Measurements from ENCODE around the gene MTMR2. TPM values are rescaled to one million over a fixed set of nuclear protein-coding genes. Genes with fewer than 3 reads are reported as not detected.
"Not testable (repeated sequence)": the region's sequence is repeated elsewhere in the genome, so short reads cannot be mapped to it uniquely, and the experiment has no call there.

MTMR2 gene
- polyA plus RNA-seq, 3 donors, result 1.9 to 5.1 (median 2.6) TPM

GRCh38 chr11:95867105-95867504 is 56.8 kb downstream of the MTMR2 start:
- no peak overlapping the region for H3K27ac ChIP-seq (ENCODE audit: low read depth in 1 of 2, low read length in 2 of 2)
- Mint-ChIP-seq H3K4me3 (no peak overlapping the region), H3K27me3 (ENCODE audit: low read depth in 3 of 3) (no peaks in the 10 kb centered on the region), H3K9me3 (peaks cover 0 to 2% (median 0%) of the 10 kb centered on the region in 7 donors), H3K36me3 (peaks cover 3 to 6% of the 10 kb centered on the region in 2 donors), H3K4me1 (peaks cover 5% of the 10 kb centered on the region), H3K27ac (no peak overlapping the region)
- no peaks in the 10 kb centered on the region for H4K20me1 ChIP-seq (ENCODE audit: insufficient read depth, low read length)
- no peak overlapping the region for H3K4me3 ChIP-seq (replicated peaks in 1 of 3; ENCODE audit: low read depth in 2 of 3, low read length in 3 of 3)
- no peaks in the 10 kb centered on the region for H3K79me2 ChIP-seq (ENCODE audit: insufficient read depth, low read length)
- no peaks in the 10 kb centered on the region for H3K36me3 ChIP-seq (replicated peaks in 1 of 2; ENCODE audit: control insufficient read depth in 1 of 2, insufficient read depth in 2 of 2, low read length in 2 of 2)
- intact Hi-C loops (cut with micrococcal nuclease), result no loop called here
- no peak overlapping the region for H3K9ac ChIP-seq (ENCODE audit: insufficient read depth, low read length, poor library complexity, severe bottlenecking)
- no peak overlapping the region for H3K4me2 ChIP-seq (replicated peaks; ENCODE audit: extremely low read depth, low read length, poor library complexity, severe bottlenecking)
- DNase-seq, result peak in 1 of 3 donors; percentile 4
- H3K9me3 ChIP-seq (replicated peaks in 1 of 2; ENCODE audit: control insufficient read depth in 1 of 2, insufficient read depth in 1 of 2, low read length in 2 of 2), result no peaks in the 10 kb centered on the region
- WGBS (ENCODE audit: insufficient coverage), result no CpG with 5 or more reads among the region's 6 CpGs
- no peaks in the 10 kb centered on the region for H3K27me3 ChIP-seq (ENCODE audit: control insufficient read depth in 2 of 2, insufficient read depth in 2 of 2, low read length in 2 of 2)
- H2AFZ ChIP-seq (ENCODE audit: insufficient read depth, low read depth, low read length, poor library complexity, severe bottlenecking), result no peak overlapping the region
- TF ChIP-seq, protein P1, sequence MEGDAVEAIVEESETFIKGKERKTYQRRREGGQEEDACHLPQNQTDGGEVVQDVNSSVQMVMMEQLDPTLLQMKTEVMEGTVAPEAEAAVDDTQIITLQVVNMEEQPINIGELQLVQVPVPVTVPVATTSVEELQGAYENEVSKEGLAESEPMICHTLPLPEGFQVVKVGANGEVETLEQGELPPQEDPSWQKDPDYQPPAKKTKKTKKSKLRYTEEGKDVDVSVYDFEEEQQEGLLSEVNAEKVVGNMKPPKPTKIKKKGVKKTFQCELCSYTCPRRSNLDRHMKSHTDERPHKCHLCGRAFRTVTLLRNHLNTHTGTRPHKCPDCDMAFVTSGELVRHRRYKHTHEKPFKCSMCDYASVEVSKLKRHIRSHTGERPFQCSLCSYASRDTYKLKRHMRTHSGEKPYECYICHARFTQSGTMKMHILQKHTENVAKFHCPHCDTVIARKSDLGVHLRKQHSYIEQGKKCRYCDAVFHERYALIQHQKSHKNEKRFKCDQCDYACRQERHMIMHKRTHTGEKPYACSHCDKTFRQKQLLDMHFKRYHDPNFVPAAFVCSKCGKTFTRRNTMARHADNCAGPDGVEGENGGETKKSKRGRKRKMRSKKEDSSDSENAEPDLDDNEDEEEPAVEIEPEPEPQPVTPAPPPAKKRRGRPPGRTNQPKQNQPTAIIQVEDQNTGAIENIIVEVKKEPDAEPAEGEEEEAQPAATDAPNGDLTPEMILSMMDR (IDR thresholded peaks at IDR 0.05), result no peak
- H3K4me1 ChIP-seq (ENCODE audit: control insufficient read depth in 1 of 2, insufficient read depth in 2 of 2, low read length in 2 of 2), result no peaks in the 10 kb centered on the region

DNA sequence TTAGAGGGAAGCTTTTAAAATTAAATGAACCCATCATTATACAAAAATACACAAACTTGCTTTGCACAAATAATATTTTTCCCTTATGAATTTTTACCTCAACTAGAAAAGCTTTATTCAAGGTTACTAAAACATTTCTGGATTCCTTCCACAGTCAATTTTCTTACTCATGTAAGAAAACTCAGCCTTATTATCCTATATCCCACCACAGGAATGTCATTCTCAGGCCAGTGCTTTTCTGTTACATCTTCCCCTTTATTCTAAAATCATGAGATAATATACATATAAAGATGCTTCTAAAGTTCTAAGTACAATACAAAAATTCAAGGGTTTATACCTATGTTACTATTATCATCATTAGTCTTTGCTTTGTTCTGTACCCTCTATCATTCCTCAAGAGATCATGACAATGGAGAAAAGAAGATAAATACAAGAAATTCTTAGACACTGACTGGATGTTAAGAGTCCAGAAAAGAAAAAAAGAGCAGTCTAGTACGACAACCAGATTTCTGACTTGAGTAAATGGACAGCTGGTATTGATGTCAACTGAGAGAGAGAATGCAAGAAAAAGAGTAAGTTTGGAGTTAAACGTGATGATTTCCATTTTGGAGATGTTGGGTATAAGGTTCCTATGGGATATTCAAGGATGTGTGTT is 60.3 kb downstream of the MTMR2 start:
- Mint-ChIP-seq H3K27ac (no peak overlapping the region), H3K4me1 (peaks cover 5% of the 10 kb centered on the region), H3K27me3 (ENCODE audit: low read depth in 3 of 3) (no peaks in the 10 kb centered on the region), H3K4me3 (no peak overlapping the region), H3K9me3 (no peaks in the 10 kb centered on the region), H3K36me3 (peaks cover 6% of the 10 kb centered on the region in 2 donors)
- H3K36me3 ChIP-seq (replicated peaks in 1 of 2; ENCODE audit: control insufficient read depth in 1 of 2, insufficient read depth in 2 of 2, low read length in 2 of 2), result no peaks in the 10 kb centered on the region
- H3K4me3 ChIP-seq (replicated peaks in 1 of 3; ENCODE audit: low read depth in 2 of 3, low read length in 3 of 3), result no peak overlapping the region
- intact Hi-C loops (cut with micrococcal nuclease), result no loop called here
- H4K20me1 ChIP-seq (ENCODE audit: insufficient read depth, low read length), result no peaks in the 10 kb centered on the region
- H3K4me2 ChIP-seq (replicated peaks; ENCODE audit: extremely low read depth, low read length, poor library complexity, severe bottlenecking), result no peak overlapping the region
- no peaks in the 10 kb centered on the region for H3K27me3 ChIP-seq (ENCODE audit: control insufficient read depth in 2 of 2, insufficient read depth in 2 of 2, low read length in 2 of 2)
- no peak for DNase-seq
- H3K9me3 ChIP-seq (replicated peaks in 1 of 2; ENCODE audit: control insufficient read depth in 1 of 2, insufficient read depth in 1 of 2, low read length in 2 of 2), result no peaks in the 10 kb centered on the region
- no peak overlapping the region for H3K9ac ChIP-seq (ENCODE audit: insufficient read depth, low read length, poor library complexity, severe bottlenecking)
- no peaks in the 10 kb centered on the region for H3K79me2 ChIP-seq (ENCODE audit: insufficient read depth, low read length)
- H3K4me1 ChIP-seq (ENCODE audit: control insufficient read depth in 1 of 2, insufficient read depth in 2 of 2, low read length in 2 of 2), result no peaks in the 10 kb centered on the region
- no peak overlapping the region for H2AFZ ChIP-seq (ENCODE audit: insufficient read depth, low read depth, low read length, poor library complexity, severe bottlenecking)
- no peak overlapping the region for H3K27ac ChIP-seq (ENCODE audit: low read depth in 1 of 2, low read length in 2 of 2)
- WGBS (ENCODE audit: insufficient coverage), result 100% methylated on average over 2 of the region's 2 CpGs
- TF ChIP-seq, protein P1 (IDR thresholded peaks at IDR 0.05), result no peak

DNA sequence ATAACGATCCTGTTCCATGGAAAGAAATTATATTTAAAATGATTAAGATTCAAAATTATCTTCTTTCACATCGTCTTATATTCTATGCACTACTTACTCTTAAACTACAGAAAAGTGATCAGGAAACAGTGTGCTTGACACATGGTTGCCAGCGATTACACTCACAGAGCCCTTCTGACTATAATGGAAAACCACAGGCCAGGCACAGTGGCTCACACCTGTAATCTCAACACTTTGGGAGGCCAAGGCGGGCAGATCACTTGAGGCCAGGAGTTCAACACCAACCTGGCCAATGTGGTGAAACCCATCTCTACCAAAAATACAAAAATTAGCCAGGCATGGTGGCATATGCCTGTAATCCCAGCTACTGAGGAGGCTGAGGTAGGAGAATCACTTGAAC is 63.9 kb downstream of the MTMR2 start:
- DNase-seq; H3K9ac ChIP-seq (ENCODE audit: insufficient read depth, low read length, poor library complexity, severe bottlenecking); H3K4me1 ChIP-seq (ENCODE audit: control insufficient read depth in 1 of 2, insufficient read depth in 2 of 2, low read length in 2 of 2); H3K27ac Mint-ChIP-seq; H3K9me3 Mint-ChIP-seq; H2AFZ ChIP-seq (ENCODE audit: insufficient read depth, low read depth, low read length, poor library complexity, severe bottlenecking); H3K36me3 ChIP-seq (replicated peaks in 1 of 2; ENCODE audit: control insufficient read depth in 1 of 2, insufficient read depth in 2 of 2, low read length in 2 of 2); H3K27me3 Mint-ChIP-seq (ENCODE audit: low read depth in 3 of 3); H3K9me3 ChIP-seq (replicated peaks in 1 of 2; ENCODE audit: control insufficient read depth in 1 of 2, insufficient read depth in 1 of 2, low read length in 2 of 2); H3K36me3 Mint-ChIP-seq; H3K4me1 Mint-ChIP-seq; H3K27ac ChIP-seq (ENCODE audit: low read depth in 1 of 2, low read length in 2 of 2); H3K27me3 ChIP-seq (ENCODE audit: control insufficient read depth in 2 of 2, insufficient read depth in 2 of 2, low read length in 2 of 2); H3K79me2 ChIP-seq (ENCODE audit: insufficient read depth, low read length); H3K4me3 Mint-ChIP-seq; H4K20me1 ChIP-seq (ENCODE audit: insufficient read depth, low read length); H3K4me3 ChIP-seq (replicated peaks in 1 of 3; ENCODE audit: low read depth in 2 of 3, low read length in 3 of 3); H3K4me2 ChIP-seq (replicated peaks; ENCODE audit: extremely low read depth, low read length, poor library complexity, severe bottlenecking); intact Hi-C loops (cut with micrococcal nuclease): not testable (repeated sequence)
- WGBS (ENCODE audit: insufficient coverage), result 94% methylated on average over 2 of the region's 4 CpGs

Data from CD14-positive monocyte (primary cell).